CD1c-positive myeloid dendritic cell (primary cell): ENCODE results near the gene GDAP1L1.
"Not testable (repeated sequence)": the region's sequence is repeated elsewhere in the genome, so short reads cannot be mapped to it uniquely, and the experiment has no call there.

Experiments used
- DNase-seq: peaks from one replicate; pipeline ENCODE4 v3.0.0-alpha.2; 2016; ENCODE audit errors: extremely low spot score

The GDAP1L1 gene

GRCh38 chr20:44219791-44220190, 27.3 kb upstream of the GDAP1L1 start:
- no peak for DNase-seq

GRCh38 chr20:44221368-44221954, 25.6 kb upstream of the GDAP1L1 start:
- DNase-seq, result no peak

GRCh38 chr20:44222027-44222426, 25.1 kb upstream of the GDAP1L1 start:
- no peak for DNase-seq

- no peak for DNase-seq
These were observed 24.3 kb upstream of the GDAP1L1 start for GRCh38 chr20:44222633-44223368.

DNA sequence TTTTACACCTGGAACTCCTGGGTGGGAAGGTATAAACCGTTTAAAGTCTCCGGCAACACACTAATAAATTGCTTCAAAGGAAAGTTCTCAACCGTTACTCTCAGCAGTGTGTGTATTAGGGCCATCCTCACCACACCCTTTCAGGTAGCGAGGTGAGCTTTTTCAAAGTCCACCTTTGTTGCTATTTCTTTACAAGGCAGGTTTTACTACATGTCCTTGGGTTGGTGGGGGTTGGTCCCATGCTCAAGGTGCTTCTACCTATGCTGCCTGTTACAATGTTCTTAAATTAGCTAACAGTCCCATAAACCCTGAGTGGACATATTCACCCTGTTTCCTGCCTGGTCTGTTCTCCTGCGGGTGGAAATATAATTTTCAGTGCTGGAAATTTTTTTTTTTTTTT, 23.4 kb upstream of the GDAP1L1 start:
- DNase-seq, result no peak

GRCh38 chr20:44224637-44225036, 22.5 kb upstream of the GDAP1L1 start:
- no peak for DNase-seq

DNA sequence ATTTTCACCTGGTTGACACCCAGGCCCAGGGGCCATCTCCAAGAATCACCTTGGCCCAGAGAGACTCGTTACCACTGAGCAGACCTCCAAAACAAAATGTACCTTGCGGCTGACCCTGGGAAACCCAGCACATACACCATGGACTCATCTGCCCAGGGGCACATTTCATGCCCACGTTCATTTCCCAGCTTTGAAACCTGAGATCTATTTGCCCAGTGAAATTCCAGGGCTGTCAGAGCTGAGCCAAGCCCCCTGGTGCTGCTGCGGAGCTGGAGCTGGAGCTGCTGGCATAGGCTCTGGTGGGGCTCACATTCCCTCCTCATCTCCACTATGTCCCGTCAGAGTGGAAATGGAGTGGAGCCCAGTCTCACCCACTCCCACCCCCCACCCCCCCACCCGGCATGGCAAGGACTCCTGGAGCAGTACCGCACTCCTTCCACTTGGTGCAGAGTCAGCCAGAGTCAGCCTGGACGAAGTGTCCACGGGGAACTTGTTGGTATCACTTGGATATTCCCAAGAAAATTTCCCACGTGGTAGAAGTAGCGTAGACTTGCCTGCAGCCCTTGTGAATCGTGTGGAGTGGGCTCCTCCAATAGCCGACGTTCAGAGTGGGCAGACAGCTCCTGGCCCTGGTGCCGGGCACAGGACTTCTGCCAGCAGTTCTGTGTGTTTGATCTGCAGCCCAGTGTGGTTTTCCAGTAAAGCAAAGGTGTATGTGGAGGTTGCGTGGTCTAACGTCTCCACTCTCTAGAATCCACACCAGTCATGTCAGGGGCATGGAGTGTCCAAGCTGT, 18.4 kb upstream of the GDAP1L1 start:
- DNase-seq, result no peak

GRCh38 chr20:44231193-44231592, 15.9 kb upstream of the GDAP1L1 start:
- no peak for DNase-seq

DNA sequence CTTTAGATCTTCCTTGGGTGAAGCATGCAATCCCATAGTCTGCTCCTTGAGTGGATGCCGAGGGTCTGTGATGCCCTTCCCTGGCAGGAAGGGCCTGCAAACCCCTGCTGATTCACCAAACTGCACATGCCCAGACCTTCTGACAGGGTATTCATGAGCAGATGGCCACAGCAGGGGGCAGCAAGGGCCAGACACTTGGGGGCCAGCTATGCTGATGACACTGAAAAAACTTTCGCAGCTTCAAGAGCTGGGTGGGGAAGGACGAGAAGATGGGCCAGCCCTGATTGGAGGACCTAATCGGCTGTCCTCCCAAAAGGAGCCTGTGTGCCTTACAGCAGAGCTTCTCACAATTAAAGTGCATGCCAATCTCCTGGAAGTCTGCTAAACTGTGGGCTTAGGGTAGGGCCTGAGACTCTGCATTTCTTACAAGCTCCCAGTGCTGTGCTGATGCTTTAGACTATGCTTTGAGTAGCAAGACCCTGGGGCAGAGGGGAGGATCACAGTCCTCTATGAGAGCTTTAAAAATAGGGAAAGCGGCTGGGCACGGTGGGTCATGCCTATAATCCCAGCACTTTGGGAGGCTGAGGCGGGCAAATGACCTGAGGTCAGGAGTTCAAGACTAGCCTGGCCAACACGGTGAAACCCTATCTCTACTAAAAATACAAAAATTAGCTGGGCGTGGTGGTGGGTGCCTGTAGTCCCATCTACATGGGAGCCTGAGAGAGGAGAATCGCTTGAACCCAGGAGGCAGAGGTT, 15.2 kb upstream of the GDAP1L1 start:
- DNase-seq, result no peak

GRCh38 chr20:44232469-44232856, 14.6 kb upstream of the GDAP1L1 start:
- DNase-seq, result not testable (repeated sequence)

DNA sequence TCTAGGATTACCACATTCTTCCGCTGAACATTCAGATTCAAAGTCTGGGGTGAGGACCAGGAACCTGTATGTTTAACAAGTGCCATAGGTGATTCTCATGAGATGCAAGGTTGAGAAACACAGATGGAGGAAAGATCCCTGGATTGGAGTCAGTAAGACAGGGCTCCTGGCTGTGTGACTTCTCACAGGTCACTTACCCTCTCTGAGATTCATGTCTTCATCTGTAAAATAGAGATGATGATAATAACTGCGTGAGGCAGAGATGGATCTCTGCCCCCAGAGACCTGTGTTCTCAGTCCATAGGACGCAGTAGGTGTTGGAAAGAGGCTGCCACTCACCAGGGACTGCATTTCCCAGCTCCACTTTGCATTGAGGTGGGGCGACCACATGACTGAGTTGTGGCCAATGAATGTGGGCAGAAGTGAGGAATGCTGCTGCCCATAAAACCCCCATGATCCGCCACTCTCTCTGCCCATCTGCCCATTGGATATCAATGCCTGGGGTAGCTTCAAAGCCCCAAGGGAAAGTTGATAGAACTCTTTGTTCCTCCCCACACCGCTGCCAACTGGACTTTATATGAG, 13.6 kb upstream of the GDAP1L1 start:
- no peak for DNase-seq

DNA sequence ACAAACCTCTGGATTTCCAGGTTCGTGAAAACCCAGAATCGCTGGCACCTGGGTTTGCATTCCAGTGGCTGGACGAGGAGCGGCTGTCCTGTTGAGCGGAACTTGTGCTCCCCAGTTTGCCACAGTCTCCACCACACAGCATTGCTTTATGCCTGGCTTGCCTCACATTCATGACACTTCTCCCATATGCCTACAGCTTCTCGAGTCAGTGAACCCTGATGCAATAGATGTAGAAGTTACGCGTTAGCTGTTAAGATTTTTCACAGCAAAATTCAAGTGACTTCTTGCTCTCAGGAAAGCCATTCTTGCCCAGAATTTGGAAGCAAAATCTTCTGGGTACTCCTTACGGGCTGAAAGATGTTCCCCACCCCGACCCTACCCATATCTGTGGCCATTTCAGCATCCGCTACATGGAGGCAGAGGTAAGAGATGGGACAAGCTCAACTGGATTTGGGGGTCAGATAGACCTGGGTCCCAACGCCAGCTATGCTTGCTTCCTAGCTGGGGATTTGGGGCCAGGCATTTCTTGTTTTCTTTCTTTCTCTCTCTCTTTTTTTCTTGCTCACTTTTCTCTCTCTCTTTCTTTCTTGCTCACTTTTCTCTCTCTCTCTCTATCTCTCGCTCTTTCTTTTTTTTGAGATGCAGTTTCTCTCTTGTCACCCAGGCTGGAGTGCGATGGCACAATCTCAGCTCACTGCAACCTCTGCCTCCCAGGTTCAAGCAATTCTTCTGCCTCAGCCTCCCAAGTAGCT, 12.4 kb upstream of the GDAP1L1 start:
- no peak for DNase-seq

- DNase-seq, result no peak
These were observed 11.4 kb upstream of the GDAP1L1 start for GRCh38 chr20:44235702-44236101.

DNA sequence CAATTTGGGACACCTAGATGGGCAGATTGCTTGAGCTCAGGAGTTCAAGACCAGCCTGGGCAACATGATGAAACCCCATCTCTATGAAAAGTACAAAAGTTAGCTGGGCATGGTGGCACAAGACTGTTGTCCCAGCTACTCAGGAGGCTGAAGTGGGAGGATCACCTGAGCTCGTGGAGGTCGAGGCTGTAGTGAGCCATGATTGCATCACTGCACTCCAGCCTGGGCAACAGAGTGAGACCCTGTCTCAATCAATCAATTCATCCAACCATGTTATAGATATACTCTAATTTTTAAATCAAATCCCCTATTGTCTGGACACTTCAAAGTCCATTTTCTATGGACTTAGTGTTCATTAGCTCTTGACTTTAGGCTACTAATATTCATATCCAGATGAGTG, 10.3 kb upstream of the GDAP1L1 start:
- DNase-seq, result not testable (repeated sequence)

DNA sequence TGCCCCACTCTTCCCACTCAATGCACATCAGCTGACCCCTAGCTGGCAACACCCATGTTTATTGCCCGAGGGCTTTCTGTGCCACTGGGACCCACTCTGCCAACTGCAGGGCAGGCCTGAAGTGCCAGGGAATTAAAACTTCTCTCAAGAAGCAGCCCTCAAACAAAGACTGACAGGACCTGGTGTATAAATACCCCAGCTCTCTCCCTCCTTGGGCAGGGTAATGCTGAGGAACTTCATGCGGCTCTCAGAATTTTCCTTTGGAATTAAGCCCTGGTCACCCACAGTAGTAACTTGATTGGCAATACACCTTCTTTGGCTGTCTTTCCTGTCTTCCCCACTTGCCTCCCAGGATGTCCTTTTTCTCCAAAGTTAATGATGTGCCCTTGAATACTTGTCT, 5.3 kb upstream of the GDAP1L1 start:
- no peak for DNase-seq

DNA sequence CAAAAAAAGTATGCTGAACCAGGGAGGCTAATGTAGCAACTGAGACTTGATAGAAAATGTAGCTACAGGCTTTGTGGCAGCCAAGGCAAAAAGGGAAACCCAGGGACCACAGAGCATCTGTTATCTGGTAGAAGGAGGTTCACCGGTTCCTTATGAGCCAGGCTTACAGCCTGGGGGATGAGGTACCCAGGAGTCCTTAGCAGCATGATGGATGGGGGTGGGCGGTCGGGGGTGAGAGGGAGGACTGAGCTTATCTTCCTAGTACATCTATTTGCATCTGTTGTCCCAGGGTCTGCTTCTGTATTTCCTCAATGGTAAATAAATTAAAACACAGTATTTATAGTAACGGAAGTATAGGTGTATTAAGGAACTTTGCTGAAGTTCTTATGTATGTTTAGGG, 1.1 kb upstream of the GDAP1L1 start:
- no peak for DNase-seq

- DNase-seq, result no peak
These were observed 690 bp downstream of the GDAP1L1 start for GRCh38 chr20:44247586-44248409.

DNA sequence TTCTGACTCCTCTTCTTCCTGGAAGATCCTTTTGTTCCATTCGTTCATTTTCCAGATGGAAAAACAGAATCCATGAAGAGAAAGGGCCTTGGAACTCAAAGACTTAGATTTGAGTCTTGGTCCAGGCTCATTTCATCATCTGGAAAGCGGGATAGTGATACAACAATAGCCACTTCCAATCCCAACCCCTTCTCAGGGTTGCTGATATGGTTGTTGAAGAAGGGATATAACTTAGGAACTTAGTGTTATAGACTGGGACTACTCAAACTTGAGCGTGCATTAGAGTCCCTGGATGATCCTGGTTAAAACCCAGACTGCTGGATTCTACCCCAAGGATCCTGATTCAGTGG, 1.3 kb downstream of the GDAP1L1 start:
- no peak for DNase-seq

DNA sequence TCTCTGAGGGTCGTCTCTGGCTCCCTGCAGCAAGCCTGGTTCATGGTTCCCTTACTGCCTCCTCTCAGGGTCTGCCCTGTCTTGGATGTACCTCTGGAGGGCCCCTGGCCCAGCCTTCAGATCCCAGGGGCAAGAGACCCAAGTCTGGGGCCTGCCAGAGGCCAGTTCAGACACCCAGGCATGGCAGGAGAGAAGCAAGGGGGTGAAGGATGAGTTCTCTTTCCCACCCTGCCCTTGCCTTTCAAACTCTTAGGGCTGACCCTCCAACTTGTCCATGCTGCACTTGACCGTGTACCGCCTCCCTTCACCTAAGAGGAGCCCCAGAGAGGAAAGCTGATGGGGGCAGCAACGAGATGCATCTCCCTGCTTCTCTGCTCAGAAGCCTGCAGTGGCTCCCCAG, 4.2 kb downstream of the GDAP1L1 start:
- no peak for DNase-seq

DNA sequence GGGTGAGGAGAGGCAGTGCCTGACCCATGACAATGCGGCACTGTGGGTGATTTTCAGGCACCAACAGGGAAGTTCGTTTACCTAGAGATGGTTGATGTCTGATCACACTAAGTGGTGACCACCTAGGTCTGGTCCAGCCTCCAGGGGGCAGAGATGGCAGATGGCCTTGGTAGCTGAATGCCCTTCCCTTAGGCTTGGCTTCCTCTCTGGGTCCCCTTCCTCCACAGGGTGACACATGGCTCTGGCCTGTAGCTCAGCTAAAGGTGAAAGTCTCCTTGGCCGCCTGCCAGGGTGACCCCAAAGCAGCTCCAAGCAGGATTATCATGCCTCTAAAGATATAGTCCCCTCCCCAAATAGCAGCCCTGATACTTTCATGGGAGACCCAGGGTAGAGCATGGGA, 6.4 kb downstream of the GDAP1L1 start:
- DNase-seq, result no peak
